Coronary artery (tissue), 2 donors: Measurements from ENCODE around the gene ESR2.

Experiments used
- DNase-seq: peaks from one replicate; pipeline ENCODE4 v3.0.0-alpha.2; 2017; ENCODE audit warnings: low spot score
- H3K27ac ChIP-seq, 2 donors: fragments of 200-600 bp; sonication (generic); one replicate each; pipeline ENCODE4 v1.5.1; 2016 to 2019
- H3K4me3 ChIP-seq: fragments of 200-600 bp; sonication (generic); 2 replicates; pipeline ENCODE4 v1.5.1; 2016; ENCODE audit warnings: mild to moderate bottlenecking, moderate library complexity
- CTCF ChIP-seq: fragments of 200-600 bp; sonication (generic); IDR thresholded peaks from one replicate; pipeline ENCODE4 v1.5.1; 2019; ENCODE audit warnings: antibody characterized with exemption

ESR2 gene

DNA sequence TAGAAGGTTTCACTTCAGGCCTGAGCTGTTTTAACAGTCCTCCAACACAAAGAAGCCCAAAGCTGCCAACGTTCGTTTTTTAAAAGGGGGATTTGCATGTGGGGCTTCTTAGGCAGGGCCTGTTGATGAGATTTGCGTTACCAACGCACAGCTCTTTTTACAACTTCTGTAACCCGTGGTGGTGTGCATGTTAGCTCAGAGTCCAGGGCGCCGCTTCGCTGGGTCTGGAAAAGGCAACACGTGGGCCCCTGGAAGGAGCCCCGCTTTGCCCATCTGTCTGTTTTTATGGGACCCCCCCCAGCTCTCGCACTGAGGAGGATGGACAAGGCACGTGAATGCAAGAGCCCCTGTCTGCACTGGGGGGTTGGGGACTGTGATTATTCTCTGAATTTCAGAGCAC lies 84.0 kb downstream of the ESR2 start:
- DNase-seq: no peak
- TF ChIP-seq CTCF: no peak
- Histone ChIP-seq H3K27ac (no peak overlapping the region), H3K4me3 (no peak overlapping the region)

GRCh38 chr14:64209444-64210131 lies 84.6 kb downstream of the ESR2 start:
- H3K27ac ChIP-seq: no peak overlapping the region
- no peak for DNase-seq
- TF ChIP-seq CTCF: no peak
- no peak overlapping the region for H3K4me3 ChIP-seq

DNA sequence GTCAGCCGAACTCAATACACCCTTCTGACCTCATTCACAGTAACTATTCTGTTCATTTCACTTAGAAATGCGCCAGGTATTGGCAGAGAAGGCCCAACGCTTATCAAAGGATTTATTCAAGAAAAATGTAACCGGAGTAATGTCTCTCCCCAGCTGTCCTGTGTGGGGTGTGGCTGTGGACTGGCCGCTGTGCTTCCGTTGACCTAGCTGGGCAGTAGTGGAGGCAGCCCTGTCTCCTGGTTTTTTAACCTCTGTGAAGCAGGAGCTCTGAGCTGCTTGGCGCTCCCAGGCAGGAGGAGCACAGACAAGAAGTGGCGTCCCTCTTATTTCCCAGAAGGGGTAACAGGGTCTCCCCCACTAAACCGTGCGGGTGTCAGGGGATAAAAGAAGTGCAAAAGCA lies 85.2 kb downstream of the ESR2 start:
- no peak for TF ChIP-seq CTCF
- no peak overlapping the region for H3K4me3 ChIP-seq
- DNase-seq: no peak
- H3K27ac ChIP-seq: no peak overlapping the region

DNA sequence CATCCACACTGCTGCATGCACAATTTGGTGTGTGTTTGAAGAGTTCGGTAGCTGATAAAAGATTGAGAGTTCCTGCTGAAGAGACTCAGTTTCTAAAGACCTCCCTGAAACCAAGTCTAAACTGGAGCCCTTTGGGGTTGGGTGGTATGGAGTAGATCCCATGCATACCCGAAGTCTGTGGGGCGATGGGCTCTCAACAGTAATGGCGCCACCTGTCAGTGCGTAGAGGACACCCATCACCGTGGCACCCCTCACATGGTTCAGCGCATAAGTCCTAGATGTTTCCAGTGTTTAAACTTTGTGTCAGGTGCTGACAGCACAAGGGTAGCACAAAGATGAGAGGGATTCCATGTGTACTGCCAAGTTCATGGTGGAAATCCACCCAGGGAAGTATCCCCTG lies 85.9 kb downstream of the ESR2 start:
- Histone ChIP-seq H3K4me3 (no peak overlapping the region), H3K27ac (no peak overlapping the region)
- TF ChIP-seq CTCF: no peak
- no peak for DNase-seq

DNA sequence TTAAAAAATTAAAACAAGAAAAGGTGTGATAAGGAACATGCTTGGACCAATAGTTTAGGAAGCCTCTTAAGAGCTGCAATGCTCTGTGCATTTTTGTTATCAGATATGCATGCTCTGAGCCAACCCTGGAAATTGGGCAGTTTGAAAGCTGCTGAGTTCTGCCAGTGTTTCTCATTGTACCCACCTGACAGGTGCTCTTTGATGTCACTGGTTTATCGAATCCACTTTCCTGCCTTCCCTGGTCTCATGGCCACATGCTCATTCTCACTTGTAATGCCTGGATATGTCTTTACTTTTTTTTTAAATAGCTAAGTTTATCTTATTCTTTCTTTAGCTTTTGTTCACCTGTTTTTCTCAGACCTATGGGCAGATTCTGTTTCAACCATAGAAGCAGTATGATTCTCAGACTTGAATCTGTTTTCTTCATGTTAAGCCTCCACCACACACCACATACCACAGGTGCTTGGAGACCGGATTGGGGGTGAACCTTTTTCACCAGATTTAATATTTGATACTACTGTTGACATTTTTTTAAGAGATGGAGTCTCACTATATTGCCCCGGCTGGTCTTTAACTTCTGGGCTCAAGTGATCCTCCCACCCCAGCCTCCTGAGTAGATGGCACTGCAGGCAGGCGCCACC lies 90.7 kb downstream of the ESR2 start:
- DNase-seq: no peak
- TF ChIP-seq CTCF: no peak
- no peak overlapping the region for H3K4me3 ChIP-seq
- H3K27ac ChIP-seq: no peak overlapping the region

- Histone ChIP-seq H3K4me3 (no peak overlapping the region), H3K27ac (no peak overlapping the region)
- no peak for TF ChIP-seq CTCF
- no peak for DNase-seq
Observed at GRCh38 chr14:64202716-64203115, 91.5 kb downstream of the ESR2 start.

- H3K27ac ChIP-seq: no peak overlapping the region
- H3K4me3 ChIP-seq: no peak overlapping the region
- no peak for TF ChIP-seq CTCF
- no peak for DNase-seq
Observed at GRCh38 chr14:64201921-64202545, 92.1 kb downstream of the ESR2 start.
